GM21717 (cell line): ENCODE data around the gene CCDC178.
"Not testable (repeated sequence)": the region's sequence is repeated elsewhere in the genome, so short reads cannot be mapped to it uniquely, and the experiment has no call there.

Source experiments
- ATAC-seq: cut with Tn5 transposase; IDR thresholded peaks from one replicate; pipeline ENCODE4 v1.9.1; 2021; ENCODE audit warnings: mild to moderate bottlenecking, moderate library complexity; ENCODE audit not compliant: unreplicated experiment

Gene CCDC178

DNA sequence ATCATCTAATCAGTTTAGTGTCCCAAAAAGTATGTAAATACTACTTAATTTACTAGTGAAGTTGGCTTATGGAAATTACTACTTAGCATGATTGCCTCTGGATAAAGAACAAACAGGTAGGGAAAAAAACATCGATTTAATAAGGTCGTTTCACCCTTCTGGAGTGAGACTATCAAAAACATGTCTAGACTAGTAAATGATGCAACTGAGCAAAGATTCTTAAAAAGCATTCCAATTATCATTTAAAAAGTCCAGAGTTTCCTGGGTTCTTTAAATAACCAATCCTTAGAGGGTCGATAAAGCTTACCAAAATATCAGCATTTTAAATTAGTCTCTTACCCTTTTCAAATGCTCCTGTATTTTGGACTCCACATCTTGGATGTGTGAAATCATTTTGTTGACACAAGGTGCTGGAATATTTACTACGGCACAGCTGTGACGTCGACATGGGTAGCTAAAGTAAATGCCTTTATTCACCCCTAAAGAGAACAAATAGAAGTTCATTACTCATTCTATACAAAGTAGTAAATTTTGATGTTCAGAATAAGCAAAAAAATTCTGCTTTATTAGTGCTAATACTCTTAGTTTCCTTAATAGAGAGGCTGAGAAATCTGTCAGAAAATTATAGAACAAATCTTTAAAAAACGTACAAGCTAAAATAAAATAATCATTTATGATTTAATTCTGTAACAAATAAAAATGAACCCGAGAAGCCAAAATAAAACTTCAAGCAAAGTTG is 70.6 kb downstream of the CCDC178 start:
- no peak for ATAC-seq

DNA sequence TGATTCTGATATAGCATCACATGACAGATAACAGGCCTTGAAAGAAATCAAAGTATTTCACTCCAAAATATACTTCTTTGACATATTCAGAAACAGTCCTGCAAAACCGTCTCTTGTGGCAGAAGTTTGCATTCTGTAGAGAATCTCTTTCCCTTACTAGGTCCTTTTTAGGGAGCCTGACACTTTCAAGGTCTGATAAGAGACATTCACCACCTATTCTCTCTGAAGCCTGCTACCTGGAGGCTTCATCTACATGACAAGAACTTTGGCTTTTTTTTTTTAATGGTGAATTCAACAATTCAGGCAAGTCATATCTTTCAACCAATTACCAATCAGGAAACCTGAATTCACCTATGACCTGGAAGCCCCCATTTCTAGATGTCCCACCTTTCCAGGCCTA is 83.8 kb downstream of the CCDC178 start:
- ATAC-seq: no peak

DNA sequence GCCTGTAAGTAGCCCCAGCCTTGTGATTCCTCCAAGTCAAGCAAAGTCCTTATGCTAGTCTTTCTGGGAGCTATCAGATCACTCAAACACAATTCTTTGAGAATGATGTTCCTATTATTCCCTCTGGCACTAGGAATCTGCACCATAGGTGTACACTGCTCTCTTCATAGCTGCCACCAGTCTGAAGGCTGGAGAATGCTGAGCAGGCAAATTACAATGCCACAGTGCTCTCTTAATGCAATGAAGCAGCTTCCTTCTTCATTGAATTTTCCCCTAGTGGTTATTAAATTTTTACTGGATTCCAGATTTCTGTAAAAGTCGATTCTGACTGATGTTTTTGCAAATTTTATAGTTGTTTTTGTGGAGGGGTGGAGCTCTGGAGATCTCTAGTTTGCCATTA is 84.8 kb downstream of the CCDC178 start:
- no peak for ATAC-seq

DNA sequence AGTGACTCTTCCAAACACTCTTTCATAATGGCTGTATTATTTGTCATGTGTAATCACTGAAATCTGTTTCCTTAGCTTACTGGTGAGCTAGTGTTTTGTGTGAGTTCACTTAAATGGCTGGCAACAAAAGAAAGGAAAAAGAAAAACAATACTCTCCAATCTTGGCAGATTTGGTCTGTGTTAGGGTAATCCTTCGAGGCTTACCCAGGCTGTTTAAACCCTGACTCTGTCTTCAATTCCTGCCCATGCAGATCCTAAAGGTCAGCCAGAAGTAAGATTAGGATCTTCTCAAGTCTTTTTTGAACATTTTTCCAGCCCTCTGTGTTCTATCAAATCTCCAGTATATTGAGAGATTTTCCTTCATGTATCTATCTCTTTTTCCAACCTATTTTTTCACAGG is 85.3 kb downstream of the CCDC178 start:
- ATAC-seq: no peak

DNA sequence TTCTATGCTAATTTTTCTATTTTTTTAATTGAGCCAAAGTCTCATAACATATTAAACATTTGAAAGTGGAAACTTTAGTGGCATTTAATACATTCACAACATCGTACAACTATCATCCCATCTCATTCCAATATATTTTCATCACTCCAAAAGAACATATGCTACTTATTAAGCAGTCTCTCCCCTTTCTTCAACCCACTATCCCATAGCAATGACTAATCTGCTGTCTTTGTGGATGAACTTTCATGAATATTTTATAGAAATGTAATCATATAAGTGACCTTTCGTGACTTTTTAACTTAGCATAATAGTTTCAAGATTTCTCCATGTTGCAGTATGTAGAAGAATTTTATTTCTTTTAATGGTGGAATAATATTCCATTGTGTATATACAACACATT is 90.3 kb downstream of the CCDC178 start:
- no peak for ATAC-seq

DNA sequence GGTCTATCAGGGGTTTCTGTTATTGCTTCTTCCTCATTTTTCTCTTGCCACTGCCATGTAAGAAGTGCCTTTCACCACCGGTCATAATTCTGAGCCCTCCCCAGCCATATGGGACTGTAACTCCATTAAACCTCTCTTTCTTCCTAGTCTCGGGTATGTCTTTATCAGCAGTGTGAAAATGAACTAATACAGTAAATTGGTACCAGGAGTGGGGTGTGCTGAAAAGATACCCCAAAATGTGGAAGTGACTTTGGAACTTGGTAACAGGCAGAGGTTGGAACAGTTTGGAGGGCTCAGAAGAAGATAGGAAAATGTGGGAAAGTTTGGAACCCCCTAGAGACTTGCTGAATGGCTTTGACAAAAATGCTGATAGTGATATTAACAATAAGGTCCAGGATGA is 100.8 kb downstream of the CCDC178 start:
- not testable (repeated sequence) for ATAC-seq

DNA sequence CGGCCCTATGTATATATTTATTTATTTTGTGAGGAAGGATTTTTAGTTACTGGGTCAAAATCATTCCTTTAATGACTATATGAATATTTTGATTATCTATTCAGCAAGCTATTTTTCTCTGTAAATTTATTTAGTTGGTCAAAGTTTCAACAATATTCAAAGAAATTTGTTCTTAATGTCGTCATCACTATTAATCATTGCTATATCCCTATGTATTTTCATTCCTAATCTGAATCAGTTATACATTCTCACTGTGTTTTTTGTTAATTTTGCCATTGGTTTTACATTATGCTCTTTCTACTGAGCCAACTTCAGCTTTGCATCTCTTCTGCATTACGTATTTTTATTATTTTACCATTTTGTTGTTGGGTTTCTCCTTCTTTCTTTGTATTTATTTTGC is 105.7 kb downstream of the CCDC178 start:
- ATAC-seq: no peak

DNA sequence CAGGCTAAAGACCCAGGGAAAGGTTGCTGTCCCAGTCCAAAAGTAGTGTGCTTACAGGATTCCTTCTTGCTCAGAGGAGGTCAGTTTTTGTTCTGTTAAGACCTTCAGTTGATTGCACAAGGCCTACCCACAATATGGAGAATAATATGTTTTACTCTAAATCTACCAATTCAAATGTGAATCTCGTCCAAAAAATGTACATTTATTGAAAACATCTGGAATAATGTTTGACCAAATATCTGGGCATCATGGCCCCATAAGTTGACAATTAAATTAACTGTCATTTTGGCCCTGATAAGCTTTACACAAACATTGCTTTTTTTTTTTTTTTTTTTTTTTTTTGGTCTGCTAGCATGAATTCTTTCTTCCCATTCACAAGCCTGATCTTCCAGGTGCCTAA is 109.8 kb downstream of the CCDC178 start:
- ATAC-seq: no peak

DNA sequence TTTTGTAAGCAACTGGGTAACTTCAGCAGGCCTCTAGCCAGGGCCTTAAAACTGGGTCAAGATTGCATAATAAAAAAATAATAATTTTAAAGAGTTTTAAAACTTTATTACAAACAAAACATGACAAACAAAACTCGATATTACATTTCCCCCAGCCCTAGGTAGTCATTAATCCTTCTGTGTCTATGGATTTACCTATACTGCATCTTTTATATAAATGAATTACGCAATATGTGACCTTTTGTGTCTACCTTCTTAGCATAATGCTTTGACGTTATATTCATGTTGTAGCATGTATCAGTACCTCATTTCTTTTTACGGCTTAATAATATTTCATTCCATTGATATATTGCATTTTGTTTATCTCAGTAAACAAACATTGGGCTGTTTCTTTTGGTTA is 113.5 kb downstream of the CCDC178 start:
- no peak for ATAC-seq

DNA sequence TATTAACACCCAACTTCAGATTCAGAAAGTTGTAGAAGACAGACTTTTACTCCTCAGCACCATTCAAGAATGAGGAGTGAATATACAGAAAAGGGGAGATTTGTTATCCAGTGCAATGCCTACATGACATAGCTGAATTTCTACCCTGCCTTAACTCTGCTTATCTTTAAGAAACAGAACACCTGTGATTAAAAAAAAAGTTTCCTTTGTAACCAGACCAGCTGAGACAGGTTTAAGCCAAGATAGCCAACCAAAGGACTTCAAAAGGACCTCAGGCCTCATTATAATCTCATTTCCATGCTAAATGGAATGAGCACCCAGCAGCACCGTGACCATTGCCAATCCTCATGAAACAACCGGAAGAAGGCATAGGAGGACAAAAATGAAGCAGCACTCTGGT is 122.9 kb downstream of the CCDC178 start:
- no peak for ATAC-seq

DNA sequence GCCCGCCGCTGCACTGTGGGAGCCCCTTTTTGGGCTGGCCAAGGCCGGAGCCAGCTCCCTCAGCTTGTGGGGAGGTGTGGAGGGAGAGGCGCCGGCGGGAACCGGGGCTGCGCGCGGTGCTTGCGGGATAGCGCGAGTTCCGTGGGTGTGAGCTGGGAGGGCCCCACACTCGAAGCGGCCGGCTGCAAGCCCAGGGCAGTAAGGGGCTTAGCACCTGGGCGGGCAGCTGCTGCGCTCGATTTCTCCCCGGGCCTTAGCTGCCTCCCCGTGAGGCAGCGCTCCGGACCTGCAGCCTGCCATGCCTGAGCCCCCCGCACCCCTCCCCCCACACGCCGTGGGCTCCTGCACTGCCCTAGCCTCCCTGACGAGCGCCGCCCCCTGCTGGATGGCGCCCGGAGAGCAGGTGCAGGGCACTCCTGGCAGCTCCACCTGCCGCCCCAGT is 124.4 kb downstream of the CCDC178 start:
- no peak for ATAC-seq

DNA sequence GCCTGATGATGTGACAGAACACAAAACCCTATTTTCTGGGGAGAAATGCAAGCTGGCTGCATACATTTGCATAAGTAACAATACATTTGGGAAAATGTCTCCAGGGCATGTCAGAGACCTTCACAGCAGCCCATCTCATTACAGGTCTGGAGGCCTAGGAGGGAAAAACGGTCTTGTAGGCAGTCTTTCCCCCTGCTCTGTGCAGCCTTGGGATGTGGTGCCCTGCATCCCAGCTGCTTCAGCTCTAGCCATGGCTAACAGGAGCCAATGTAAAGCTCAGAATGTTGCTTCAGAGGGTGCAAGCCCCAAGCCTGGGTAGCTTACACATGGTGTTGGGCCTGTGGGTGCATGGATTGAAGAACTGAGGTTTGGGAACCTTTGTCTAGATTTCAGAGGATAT is 133.0 kb downstream of the CCDC178 start:
- ATAC-seq: no peak

DNA sequence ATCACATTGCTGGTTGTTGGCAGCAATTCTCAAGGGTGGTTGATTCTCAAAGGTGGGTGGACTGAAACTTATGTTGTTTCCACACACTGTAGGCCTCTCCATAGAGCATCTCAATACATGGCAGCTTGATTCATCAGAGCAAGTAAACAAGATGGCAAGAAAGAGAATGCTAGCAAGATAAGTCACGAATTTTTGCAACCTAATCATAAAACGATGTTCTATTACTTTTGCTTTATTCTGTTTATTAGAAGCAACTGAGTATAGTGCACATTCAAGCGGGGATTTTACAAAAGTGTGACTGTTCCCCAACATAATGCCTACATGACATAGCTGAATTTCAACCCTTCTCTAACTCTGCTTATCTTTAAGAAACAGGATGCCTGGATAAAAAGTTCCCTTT is 136.2 kb downstream of the CCDC178 start:
- no peak for ATAC-seq

DNA sequence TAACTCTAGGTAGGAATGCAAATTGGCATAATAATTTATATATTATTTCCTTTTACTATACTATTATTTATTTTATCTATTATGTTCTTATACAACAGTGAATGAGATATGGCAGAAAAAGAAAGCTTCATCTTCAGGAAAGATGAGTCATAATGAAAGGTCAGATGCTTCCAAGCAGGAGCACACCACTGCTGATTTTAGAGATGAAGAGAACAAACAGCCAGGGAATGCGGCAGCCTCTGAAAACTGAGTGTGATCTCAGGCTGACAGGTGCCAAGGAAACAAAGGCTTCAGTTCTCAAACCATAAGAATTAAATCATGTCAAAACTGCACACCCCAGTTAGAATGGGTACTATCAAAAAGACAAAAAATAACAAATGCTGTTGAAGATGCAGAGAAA is 149.0 kb downstream of the CCDC178 start:
- no peak for ATAC-seq

DNA sequence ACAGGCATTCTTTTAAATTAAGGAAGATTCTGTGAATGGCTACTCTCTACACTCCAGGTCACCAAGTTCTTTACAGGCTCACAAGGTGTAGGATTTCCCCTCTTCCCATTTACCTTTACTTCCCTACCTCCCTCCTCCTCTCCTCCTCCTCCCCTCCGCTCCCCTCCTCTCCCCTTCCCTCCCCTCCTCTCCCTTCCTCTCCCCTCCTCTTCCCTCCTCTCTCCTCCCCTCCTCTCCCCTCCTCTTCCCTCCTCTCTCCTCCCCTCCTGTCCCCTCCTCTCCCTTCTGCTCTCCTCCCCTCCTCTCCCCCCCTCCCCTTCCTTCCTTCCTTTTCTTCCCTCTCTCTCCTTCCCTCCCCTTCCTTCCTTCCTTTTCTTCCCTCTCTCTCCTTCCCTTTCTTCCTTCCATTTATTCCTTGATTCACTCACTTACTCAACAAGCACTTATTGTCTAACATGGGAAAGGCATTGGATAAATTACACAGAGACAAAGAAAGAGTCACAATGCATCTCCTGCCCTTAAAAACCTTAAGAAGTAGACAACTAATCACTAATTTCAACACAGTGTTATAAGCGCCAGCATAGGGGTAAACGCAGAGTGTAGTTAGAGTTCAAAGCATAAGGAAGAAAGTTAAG is 152.3 kb downstream of the CCDC178 start:
- ATAC-seq: no peak

DNA sequence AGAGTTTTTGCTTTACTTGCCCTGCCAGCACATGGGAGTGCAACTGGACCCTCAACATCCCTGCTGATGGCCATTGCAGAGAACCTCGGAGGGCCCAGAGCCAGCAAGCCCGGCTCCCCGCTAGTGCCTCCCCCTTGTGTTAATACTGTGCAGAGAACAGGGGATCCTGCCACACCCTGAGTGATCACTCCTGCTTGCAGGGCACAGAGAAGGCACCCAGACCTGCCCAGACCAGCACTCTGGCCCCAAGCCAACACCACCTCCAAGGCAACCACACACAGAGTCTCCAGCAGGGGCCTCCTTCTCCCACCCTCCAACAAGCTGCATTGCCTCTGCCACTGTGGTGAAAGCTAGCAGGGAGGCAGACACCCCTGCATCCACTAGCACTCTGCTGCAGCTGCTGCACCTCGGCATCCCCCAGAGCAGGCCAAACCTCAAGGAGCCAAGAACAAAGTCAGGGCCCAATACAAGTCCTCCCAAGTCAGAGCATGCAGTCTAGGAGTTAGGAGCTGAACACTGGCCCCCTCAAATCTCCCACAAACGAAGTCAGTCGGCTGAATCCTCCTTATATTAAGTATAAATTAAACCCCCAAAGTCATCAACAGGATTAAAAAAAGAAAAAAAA is 157.7 kb downstream of the CCDC178 start:
- no peak for ATAC-seq

DNA sequence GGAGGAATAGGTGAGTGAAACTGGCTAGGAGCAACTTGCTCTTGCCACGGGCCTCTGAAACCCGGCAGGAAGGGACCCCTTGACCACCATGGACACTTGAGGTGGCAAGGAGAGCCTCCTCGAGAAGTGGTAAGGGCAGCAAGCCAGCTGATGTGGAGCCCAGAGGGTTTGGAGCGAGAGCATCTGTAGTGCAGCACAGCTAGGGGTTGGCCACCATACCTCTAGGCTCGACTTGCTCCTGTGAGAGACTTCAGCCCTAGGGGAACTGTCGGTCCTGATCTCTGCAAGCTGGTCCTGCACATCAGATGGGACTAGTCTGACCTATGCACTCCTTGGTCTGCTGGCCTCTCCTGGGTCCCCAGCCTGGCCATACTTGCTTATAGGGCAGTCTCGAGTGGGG is 158.4 kb downstream of the CCDC178 start:
- no peak for ATAC-seq

DNA sequence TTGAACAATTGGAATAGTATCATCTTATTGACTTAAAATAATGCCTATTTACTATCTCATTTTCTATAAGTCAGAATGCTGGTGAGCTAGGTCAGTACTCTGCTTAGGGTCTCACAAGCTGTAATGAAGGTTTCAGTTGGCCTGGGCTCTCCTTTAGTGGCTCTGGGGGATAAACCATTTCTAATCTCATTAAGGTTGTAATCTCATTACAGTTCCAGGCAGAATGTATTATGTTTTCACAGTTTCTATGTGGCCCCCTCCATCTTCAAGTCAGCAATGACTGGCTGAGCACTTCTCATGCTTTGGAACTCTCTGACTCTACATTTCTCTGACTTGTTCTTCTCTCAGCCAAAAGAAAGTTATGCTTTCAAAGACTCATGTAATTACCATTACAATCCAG is 163.1 kb downstream of the CCDC178 start:
- no peak for ATAC-seq

DNA sequence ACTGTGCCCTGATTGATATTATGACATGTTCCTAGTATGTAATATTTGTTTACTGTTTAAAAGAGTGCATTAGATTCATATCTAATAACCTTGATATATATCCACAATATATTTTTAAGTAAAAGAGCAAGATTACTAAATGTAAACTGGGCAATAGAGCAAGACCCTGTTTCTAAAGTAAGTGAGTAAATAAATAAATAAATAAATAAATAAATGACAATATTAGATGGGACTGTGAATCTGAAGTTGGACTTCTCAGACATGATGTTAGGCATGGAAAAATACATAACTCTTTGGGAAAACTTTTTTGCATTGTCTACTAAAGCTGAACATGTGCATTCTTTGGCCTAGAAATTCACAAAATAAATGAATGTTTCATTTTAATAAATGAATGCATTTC is 164.7 kb downstream of the CCDC178 start:
- no peak for ATAC-seq

DNA sequence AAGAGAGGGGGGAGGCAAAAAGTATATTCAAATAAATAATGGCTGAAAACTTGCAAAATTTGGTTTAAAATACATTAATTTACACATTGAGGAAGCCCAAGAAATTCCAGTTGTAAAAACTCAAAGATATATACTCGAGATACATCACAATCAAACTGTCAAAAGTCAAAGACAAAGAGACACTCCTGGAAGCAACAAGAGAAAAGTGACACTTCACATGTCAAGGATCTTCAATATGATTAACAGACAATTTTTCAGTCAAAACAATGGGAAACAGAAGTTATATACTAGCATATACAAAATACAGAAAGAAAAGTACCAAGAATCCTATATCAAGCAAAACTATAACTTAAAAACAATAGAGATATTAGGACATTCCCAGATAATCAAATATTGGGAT is 170.2 kb downstream of the CCDC178 start:
- no peak for ATAC-seq

DNA sequence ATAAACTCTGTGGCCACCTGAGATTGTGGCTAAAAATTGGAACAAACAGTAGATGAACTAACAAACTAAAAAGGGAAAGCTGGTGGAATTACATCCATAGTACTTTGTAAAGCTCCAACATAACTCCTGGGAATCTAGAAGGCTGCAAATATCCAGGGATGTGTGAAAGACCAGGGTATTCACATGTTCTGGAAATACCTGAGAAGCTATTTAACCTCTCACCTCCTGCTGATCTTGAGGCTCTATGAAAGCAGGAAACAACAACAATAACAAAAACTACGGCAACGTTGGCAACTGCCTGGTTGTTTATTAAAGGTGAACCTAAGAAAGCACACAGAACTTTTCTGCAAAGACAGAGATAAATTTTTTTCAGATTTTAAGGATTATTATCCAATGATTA is 171.3 kb downstream of the CCDC178 start:
- ATAC-seq: no peak

DNA sequence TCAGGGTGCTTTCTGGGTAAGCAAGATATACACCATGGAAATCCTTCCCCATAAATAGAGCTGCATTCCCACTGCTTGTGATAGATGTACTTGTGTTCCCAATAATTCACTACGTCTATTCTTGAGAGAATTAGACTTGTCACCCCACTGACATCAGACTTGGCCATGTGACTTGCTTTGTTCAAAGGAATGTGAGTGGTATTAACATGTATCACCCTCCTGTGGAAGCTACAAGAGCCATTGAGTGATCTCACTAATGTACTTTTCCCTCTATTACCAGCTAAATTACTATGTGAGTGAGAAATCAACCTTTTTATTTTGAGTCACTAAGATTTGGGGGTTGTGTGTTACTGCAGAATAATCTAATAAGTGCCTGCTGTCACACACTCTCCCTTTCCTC is 176.0 kb downstream of the CCDC178 start:
- ATAC-seq: no peak
